Measurements from ENCODE around the gene ATXN10.

Gene ATXN10

GRCh38 chr22:45866126-45866645 lies 194.6 kb downstream of the ATXN10 start:
- no peak for DNase-seq

GRCh38 chr22:45866646-45867117 lies 195.0 kb downstream of the ATXN10 start:
- DNase-seq = no peak

- DNase-seq = no peak
Observed at GRCh38 chr22:45867118-45867905, 195.7 kb downstream of the ATXN10 start.

- no peak for DNase-seq
Observed at GRCh38 chr22:45867906-45868555, 196.4 kb downstream of the ATXN10 start.

GRCh38 chr22:45868571-45869339 lies 197.1 kb downstream of the ATXN10 start:
- DNase-seq = no peak

GRCh38 chr22:45869340-45869847 lies 197.8 kb downstream of the ATXN10 start:
- DNase-seq = no peak

- DNase-seq = no peak
Observed at GRCh38 chr22:45870011-45870410, 198.4 kb downstream of the ATXN10 start.

- no peak for DNase-seq
Observed at GRCh38 chr22:45871721-45872120, 200.1 kb downstream of the ATXN10 start.

GRCh38 chr22:45872659-45873263 lies 201.1 kb downstream of the ATXN10 start:
- DNase-seq = no peak

- DNase-seq = no peak
Observed at GRCh38 chr22:45876136-45877035, 204.8 kb downstream of the ATXN10 start.

- DNase-seq = no peak
Observed at GRCh38 chr22:45877036-45877380, 205.4 kb downstream of the ATXN10 start.

- no peak for DNase-seq
Observed at GRCh38 chr22:45877651-45878050, 206.0 kb downstream of the ATXN10 start.

- DNase-seq = no peak
Observed at GRCh38 chr22:45878051-45878781, 206.6 kb downstream of the ATXN10 start.

- DNase-seq = no peak
Observed at GRCh38 chr22:45878901-45879551, 207.4 kb downstream of the ATXN10 start.

- DNase-seq = no peak
Observed at GRCh38 chr22:45879552-45879949, 207.9 kb downstream of the ATXN10 start.

- DNase-seq = no peak
Observed at GRCh38 chr22:45880091-45880715, 208.6 kb downstream of the ATXN10 start.

GRCh38 chr22:45880716-45881523 lies 209.3 kb downstream of the ATXN10 start:
- no peak for DNase-seq

- DNase-seq = no peak
Observed at GRCh38 chr22:45881524-45881875, 209.9 kb downstream of the ATXN10 start.
